ENCODE measurements around the gene HS3ST2.

GRCh38 chr16:22898131-22898530, 84.2 kb downstream of the HS3ST2 start:
- TF ChIP-seq POLR2A (IDR thresholded peaks at IDR 0.05; ENCODE audit: control extremely low read depth in 1 of 2, low read depth in 2 of 2, low read length in 2 of 2) (no peak), CTCF (IDR thresholded peaks at IDR 0.05; ENCODE audit: control extremely low read depth in 1 of 3, insufficient read depth in 1 of 3, low read depth in 1 of 3, low read length in 3 of 3) (no peak), BRCA1 (IDR thresholded peaks at IDR 0.05; ENCODE audit: low read depth, low read length) (no peak)
